ENCODE measurements around the gene SYNPO2.

SYNPO2 gene

GRCh38 chr4:118909173-118909956, 20.7 kb downstream of the SYNPO2 start:
- Histone ChIP-seq H4K20me1 (ENCODE audit: insufficient read depth, low read length) (no peaks in the 10 kb centered on the region), H3K27ac (ENCODE audit: low read length) (no peak overlapping the region), H3K4me2 (ENCODE audit: insufficient read depth, low read length) (no peak overlapping the region), H3K4me3 (ENCODE audit: low read depth in 1 of 2, low read length in 2 of 2) (no peak overlapping the region), H3K27me3 (ENCODE audit: insufficient read depth, low read length, poor library complexity) (peaks cover 12% of the 10 kb centered on the region), H3K79me2 (ENCODE audit: insufficient read depth, low read length) (no peaks in the 10 kb centered on the region), H3K9me3 (ENCODE audit: insufficient read depth, low read length, severe bottlenecking) (no peaks in the 10 kb centered on the region), H3K4me1 (ENCODE audit: insufficient read depth, low read length) (no peaks in the 10 kb centered on the region), H2AFZ (ENCODE audit: low read depth, low read length) (no peak overlapping the region), H3K36me3 (ENCODE audit: insufficient read depth, low read length) (no peaks in the 10 kb centered on the region), H3K9ac (ENCODE audit: low read depth, low read length) (no peak overlapping the region)
- no peak for TF ChIP-seq EZH2 (IDR thresholded peaks at IDR 0.05; ENCODE audit: borderline replicate concordance, low read depth, low read length, severe bottlenecking)
- no peak for TF ChIP-seq CTCF (IDR thresholded peaks at IDR 0.05; ENCODE audit: borderline replicate concordance, extremely low read depth, low read length, poor library complexity, severe bottlenecking)
- no peak for DNase-seq
- ATAC-seq (ENCODE audit: insufficient read depth, low read depth) = no peak

- TF ChIP-seq CTCF (IDR thresholded peaks at IDR 0.05; ENCODE audit: borderline replicate concordance, extremely low read depth, low read length, poor library complexity, severe bottlenecking) = no peak
- TF ChIP-seq EZH2 (IDR thresholded peaks at IDR 0.05; ENCODE audit: borderline replicate concordance, low read depth, low read length, severe bottlenecking) = no peak
- H3K27ac ChIP-seq (ENCODE audit: low read length) = no peak overlapping the region
Measured at GRCh38 chr4:118910221-118910620, 21.6 kb downstream of the SYNPO2 start.

GRCh38 chr4:118911238-118911703, 22.6 kb downstream of the SYNPO2 start:
- no peak for ATAC-seq (ENCODE audit: insufficient read depth, low read depth)
- Histone ChIP-seq H3K4me2 (ENCODE audit: insufficient read depth, low read length) (no peak overlapping the region), H3K27me3 (ENCODE audit: insufficient read depth, low read length, poor library complexity) (peaks cover 12% of the 10 kb centered on the region), H3K4me3 (ENCODE audit: low read depth in 1 of 2, low read length in 2 of 2) (no peak overlapping the region), H3K27ac (ENCODE audit: low read length) (no peak overlapping the region), H3K4me1 (ENCODE audit: insufficient read depth, low read length) (no peaks in the 10 kb centered on the region), H3K9me3 (ENCODE audit: insufficient read depth, low read length, severe bottlenecking) (no peaks in the 10 kb centered on the region), H2AFZ (ENCODE audit: low read depth, low read length) (no peak overlapping the region), H3K79me2 (ENCODE audit: insufficient read depth, low read length) (no peaks in the 10 kb centered on the region), H3K36me3 (ENCODE audit: insufficient read depth, low read length) (no peaks in the 10 kb centered on the region), H4K20me1 (ENCODE audit: insufficient read depth, low read length) (no peaks in the 10 kb centered on the region), H3K9ac (ENCODE audit: low read depth, low read length) (no peak overlapping the region)
- no peak for DNase-seq
- TF ChIP-seq CTCF (IDR thresholded peaks at IDR 0.05; ENCODE audit: borderline replicate concordance, extremely low read depth, low read length, poor library complexity, severe bottlenecking) (no peak), EZH2 (IDR thresholded peaks at IDR 0.05; ENCODE audit: borderline replicate concordance, low read depth, low read length, severe bottlenecking) (no peak)

More at GRCh38 chr4:118910221-118910620, 21.6 kb downstream of the SYNPO2 start:
- DNase-seq (no peak), ATAC-seq (ENCODE audit: insufficient read depth, low read depth) (no peak)
- H3K9me3 ChIP-seq (ENCODE audit: insufficient read depth, low read length, severe bottlenecking) = no peaks in the 10 kb centered on the region
- no peaks in the 10 kb centered on the region for H3K4me1 ChIP-seq (ENCODE audit: insufficient read depth, low read length)
- no peak overlapping the region for H2AFZ ChIP-seq (ENCODE audit: low read depth, low read length)
- H3K9ac ChIP-seq (ENCODE audit: low read depth, low read length) = no peak overlapping the region
- no peaks in the 10 kb centered on the region for H4K20me1 ChIP-seq (ENCODE audit: insufficient read depth, low read length)
- no peak overlapping the region for H3K4me3 ChIP-seq (ENCODE audit: low read depth in 1 of 2, low read length in 2 of 2)
- H3K27me3 ChIP-seq (ENCODE audit: insufficient read depth, low read length, poor library complexity) = peaks cover 12% of the 10 kb centered on the region
- no peak overlapping the region for H3K4me2 ChIP-seq (ENCODE audit: insufficient read depth, low read length)
- H3K36me3 ChIP-seq (ENCODE audit: insufficient read depth, low read length) = no peaks in the 10 kb centered on the region
- no peaks in the 10 kb centered on the region for H3K79me2 ChIP-seq (ENCODE audit: insufficient read depth, low read length)

All from DND-41 (cell line).